Activated T-cell treated with anti-CD3 and anti-CD28 coated beads, Interleukin-2, amount 50 U/mL, for 48 hours (primary cell): ENCODE measurements around the gene ILK.

ENCODE experiments used
- DNase-seq, 2 experiments: peaks; one replicate each; pipeline ENCODE4 v3.0.0-alpha.2; 2020

ILK gene

DNA sequence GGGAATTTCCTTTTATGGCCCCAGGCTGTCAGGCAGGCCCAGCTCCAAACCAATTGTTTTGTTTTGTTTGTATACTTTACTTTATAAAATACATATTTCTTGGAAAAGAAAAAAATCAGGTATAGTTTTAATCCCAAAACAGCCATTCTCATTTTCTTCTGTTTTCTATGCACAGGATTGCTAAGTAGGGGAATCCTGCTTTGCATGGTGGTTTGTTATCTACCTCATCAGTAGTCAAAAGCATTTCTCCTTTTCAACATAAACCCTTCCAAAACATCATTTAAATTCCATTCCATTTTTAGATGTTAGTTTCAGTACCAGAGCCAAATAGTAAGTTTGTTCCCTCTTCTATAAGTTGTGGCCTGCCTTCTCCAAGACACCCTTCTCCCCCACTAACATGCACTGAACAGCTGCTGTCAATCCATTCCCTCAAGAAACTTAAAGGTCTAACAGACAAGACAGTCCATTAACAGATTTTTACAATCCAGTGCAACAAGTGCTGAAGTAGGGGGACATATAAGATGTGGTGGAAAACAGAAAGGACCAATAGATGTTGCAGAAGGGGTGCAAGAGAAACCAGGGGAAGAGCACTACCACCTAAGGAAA, 3.7 kb downstream of the ILK start:
- peak; percentile 12 to 17 for DNase-seq

DNA sequence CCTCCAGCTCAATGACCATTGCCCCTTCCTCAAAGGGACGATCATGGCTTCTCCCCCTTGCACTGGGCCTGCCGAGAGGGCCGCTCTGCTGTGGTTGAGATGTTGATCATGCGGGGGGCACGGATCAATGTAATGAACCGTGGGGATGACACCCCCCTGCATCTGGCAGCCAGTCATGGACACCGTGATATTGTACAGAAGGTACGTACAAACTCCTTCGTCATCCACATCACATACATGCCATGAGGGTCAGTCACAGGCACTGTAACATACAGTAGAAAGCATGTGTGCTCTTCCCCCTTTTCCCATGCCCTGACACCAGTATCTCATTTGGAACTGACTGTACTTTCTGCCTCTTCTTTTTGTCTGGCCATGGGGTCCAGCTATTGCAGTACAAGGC, 4.4 kb downstream of the ILK start:
- no peak for DNase-seq

GRCh38 chr11:6608726-6609501, 5.3 kb downstream of the ILK start:
- peak; percentile 15 to 16 for DNase-seq

GRCh38 chr11:6609502-6610015, 6.0 kb downstream of the ILK start:
- DNase-seq = peak; percentile 10 to 12

GRCh38 chr11:6610591-6610990, 7.0 kb downstream of the ILK start:
- DNase-seq = peak in 1 of 2 experiments; percentile 15

DNA sequence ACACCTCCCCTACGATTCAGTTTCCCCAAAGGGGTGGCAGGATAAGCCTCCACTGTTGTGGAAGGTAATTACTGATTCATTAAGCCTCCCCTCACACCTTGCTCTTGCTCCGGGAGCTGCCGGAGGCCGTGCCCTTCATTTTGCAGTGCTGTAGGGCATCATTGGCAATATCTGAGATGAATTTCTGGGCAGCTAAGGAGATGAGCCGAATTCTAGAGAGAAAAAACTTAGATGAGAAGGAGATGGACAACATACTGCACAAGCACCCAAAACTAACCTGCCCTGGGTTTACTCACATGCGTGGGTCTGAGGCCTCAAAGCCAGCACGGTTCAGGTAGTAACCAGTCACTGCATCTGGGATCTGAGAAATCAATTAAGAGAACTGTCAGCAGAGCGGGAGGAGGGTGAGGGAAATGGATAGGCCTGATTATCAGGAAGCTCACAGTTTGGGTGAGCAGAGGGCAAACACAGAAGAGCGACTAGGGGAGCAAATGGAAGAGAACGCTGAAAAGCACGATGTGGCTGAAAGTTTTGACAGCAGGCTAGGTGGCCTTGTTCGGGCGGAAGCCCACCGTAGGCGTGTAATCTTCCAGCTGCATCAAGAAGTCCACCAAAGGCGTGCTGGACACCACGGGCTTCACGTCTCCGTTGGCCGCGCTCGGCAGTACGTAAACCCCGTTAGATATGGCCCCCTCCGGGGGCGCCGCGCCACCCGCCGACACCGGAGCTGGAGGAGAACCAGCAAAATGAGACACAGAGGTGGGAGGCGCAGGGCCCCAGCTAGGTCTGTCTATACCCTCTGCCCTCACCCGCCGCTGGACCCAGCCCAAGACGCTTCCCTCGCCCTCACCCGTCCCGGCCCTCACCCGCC, 7.8 kb downstream of the ILK start:
- peak in 1 of 2 experiments; percentile 55 for DNase-seq

- no peak for DNase-seq
Measured at GRCh38 chr11:6611963-6612212, 8.3 kb downstream of the ILK start.

DNA sequence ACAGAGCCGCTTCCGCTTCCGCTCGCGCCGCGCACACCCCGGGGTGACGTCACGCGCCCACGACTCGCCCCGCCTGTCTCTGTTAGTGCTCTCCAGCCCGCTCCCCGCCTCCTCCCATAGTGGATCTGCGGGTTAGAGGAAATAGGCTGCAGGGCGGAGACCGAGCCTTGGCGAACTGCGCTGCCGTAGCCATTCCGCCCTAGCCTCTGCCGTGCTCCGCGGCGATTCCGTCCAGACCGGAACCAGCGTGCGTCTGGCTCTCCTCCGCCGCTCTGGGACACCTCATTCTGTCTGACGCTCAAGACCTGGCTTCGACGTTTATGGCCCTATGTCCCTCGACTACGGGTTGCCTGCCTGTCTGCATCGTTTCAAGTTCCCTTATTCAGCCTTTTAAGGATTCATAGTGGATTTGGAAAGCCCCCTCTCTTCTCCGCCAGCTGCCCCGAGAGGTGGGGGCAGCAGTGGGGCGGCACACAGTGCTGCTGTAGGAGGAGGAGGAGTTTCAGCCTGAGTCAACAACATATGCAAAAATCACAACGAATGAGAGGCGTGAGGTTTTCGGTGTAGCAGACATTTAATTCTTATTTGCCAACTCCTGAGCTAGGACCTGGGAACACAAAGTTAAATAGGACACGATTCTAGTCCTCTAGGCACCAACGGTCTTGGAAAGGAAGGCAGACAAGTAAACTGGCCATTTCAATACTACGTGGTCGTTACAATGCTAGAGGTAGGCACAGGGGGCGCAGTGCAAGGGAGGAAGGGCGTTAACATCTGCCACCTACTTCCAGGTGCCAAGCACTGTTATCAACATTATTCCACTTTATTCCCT, 8.9 kb downstream of the ILK start, which contains the start of gene TAF10:
TSS of gene TAF10 (minus strand) at position 4 of the 829 bp plus-strand sequence. CDS start 27 bp downstream, outside the sequence.
- peak; percentile 96 to 97 for DNase-seq

DNA sequence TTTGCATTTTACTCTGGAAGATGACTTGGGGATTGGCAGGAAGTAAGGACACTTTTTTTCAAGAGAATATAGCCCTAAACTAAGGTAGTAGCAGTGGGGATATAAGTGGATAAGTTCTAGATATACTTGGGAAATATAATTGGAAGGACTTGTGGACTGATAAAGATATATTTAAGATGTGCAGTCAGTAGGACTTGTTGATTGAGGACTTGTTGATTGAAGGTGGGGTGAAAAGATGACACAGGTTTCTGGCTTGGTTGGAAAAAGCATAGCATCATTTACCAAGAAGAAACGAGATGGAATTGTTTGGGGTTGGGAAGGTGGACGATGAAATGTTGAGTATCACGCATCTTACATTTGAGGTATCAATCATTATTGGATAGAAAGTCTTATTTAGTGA, 9.9 kb downstream of the ILK start:
- DNase-seq = no peak

GRCh38 chr11:6614446-6614845, 10.9 kb downstream of the ILK start:
- DNase-seq = no peak

GRCh38 chr11:6615046-6615445, 11.5 kb downstream of the ILK start:
- DNase-seq = no peak

GRCh38 chr11:6615882-6616585, 12.5 kb downstream of the ILK start:
- no peak for DNase-seq

DNA sequence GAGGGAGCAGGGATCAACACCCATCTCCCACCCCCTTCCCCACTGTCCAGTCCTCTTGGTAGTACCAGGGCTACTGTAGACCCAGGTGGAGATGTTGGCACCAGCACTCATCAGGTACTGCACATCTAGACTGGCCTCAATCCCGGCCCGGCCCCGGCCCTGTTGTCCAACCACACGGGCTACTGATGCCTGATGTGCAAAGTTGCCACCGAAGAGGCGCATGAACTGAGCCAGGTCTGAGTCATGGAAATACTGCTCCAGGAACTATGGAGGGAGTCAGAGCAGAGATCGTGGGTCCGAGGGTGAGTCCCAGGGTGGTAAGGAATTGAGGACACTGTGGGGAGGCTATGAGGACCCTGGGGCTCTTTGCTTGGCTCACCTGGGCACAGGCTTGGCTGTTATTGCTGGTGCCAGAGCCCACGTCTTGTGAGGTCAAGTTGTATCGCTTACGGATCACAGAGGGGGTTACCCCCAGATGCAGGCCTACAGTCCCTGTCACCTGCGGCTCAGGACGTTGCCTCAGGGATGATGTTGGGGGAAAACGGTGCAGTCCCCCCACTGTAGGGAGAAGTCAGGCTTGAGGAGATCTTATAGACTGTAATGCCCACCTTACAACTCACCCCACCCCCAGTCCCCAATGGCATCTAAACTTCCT, 13.1 kb downstream of the ILK start:
- no peak for DNase-seq

DNA sequence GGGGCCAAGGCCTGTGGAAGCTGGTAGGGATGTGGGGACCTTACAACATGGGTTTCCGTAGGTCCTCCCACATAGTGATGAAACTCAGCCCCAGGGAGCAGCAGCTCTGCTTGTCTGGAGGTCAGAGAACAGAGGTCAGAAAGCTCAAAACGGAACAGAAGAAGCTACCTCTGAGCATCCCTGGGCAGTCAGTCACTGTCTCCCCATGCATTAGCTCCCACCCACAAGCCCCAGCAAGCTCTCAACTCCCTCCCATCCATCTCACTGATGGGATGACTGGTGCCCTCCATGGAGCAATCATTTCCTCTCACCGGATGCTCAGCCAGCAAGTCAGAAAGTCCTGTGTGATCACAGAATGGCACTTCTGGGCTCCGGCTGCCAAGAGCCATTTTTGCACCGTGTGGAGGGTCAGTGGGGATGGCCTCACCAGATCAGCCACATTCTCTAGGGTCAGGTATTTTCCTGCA, 13.8 kb downstream of the ILK start:
- DNase-seq = no peak

DNA sequence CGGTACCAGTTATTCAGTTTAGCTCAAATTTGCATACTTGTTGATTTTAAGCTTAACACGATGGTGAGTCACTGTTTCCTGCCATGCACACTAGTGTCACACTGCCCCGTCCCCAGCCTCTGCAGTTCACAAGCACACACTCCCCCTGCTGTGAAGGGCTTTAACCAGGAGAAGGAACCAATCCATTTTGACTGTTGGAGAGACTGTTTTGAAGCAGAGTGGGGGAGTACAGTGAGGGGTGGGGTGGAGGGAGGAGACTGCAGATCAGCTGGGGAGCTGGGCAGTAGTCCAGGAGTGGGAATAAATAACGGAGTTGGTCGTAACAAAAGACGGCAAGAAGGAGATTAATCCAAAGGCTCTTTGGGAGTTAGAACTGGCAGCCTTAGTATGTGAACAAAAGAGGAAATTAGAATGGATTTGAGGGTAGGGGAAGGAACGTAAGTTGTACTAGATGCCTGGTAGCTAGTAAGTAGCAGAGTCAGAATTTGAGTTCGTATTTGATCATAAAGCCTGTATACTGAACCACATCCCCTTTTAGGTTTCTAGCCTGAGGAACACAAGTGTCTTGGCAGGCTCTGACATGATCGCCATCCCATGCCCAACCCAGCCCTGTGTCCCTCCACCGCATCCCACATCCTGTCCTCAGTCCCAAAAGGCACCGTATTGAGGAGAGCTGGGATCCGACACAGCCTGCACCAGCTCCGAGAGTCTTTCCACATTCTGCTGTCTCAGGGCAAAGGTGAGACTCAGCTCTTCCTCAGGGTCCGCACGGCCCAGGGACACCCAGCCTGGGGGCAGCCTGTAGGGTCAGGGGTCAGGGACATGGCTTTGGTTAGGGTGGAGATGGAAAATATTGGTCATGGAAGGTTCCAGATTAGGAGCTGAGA, 14.8 kb downstream of the ILK start:
- peak; percentile 59 to 61 for DNase-seq

GRCh38 chr11:6619004-6619745, 15.6 kb downstream of the ILK start, which contains the start of gene TPP1:
Gene TPP1 (minus strand): TSS chr11:6619422. CDS start chr11:6619400, 22 bp downstream.
- DNase-seq = peak; percentile 95

DNA sequence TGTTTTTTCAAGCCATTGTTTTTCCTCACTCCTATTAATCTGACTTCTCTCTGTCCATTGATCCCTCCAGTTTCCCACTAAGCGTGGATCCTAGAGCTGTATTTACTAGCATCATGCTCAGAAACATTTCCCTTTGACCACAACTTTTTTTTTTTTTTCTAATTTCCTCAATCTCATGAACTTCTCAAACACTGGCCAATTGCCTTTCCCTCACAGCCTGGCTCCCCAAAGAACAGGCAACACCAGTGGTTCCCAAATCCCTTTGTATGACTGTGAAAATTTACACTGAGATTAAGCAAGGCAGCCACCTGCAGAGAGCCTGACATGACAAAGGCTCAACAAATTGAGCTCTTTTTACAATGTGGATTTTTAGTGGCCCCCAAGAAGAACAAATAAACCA, 17.1 kb downstream of the ILK start:
- DNase-seq = no peak

GRCh38 chr11:6621711-6622211, 18.2 kb downstream of the ILK start:
- DNase-seq = no peak
